Left renal pelvis (tissue), 4 donors: ENCODE data around the gene NDUFS7. TPM values are rescaled to one million over a fixed set of nuclear protein-coding genes. Genes with fewer than 3 reads are reported as not detected.
A peak's percentile ranks its signal among the peaks of the same experiment; 100 is the strongest.

Experiments used
- DNase-seq, 4 donors: peaks; one replicate each; pipeline ENCODE4 v3.0.0-alpha.2; 2013; ENCODE audit warnings: low read depth in 4 of 4, low spot score in 3 of 4
- polyA plus RNA-seq, 4 donors: library from polyadenylated mRNA; unstranded; fragments of 120-200 nt; gene quantifications; one replicate each; pipeline ENCODE4 v1.2.1, GENCODE V29; 2013; ENCODE audit not compliant: insufficient read length in 4 of 4

Gene NDUFS7
- polyA plus RNA-seq, result 10 to 100 TPM; 32.0 to 90.9 (median 46.4) TPM

- peak; percentile 85 to 88 (median 86) for DNase-seq
These were observed at the start of gene NDUFS7 for GRCh38 chr19:1383312-1384084. Gene NDUFS7, plus strand, starts transcription at chr19:1383907. Its CDS starts 20 bp downstream, at chr19:1383927.

DNA sequence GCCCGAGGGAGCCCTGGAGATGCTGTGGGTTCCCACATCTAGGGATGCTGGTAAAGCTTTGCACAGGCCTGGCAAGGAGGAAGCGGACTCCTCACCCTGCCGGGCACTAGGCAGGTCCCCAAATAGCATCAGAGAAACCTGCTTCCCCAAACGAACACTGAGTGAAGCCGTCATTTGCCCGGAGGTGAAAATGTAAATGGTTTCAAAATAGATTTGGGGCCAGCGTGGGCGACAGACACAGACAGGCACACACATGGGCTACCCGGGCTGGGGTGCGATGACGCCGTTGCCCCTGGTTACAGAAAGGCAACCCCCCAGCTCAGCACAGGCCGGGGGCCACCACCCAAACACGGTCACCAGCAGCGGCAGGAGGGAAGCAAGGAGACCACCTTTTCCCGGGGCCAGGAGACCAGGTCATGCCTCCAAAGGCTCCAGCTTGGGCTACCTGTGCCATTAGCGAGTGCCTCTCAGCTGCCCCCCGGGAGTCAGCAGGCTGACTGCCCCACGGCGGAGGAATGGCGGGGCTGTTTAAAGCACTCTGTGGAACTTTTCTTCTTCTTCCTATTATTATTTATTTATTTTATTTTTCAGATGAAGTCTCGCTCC is 47.5 kb upstream of the NDUFS7 start:
- DNase-seq, result no peak

DNA sequence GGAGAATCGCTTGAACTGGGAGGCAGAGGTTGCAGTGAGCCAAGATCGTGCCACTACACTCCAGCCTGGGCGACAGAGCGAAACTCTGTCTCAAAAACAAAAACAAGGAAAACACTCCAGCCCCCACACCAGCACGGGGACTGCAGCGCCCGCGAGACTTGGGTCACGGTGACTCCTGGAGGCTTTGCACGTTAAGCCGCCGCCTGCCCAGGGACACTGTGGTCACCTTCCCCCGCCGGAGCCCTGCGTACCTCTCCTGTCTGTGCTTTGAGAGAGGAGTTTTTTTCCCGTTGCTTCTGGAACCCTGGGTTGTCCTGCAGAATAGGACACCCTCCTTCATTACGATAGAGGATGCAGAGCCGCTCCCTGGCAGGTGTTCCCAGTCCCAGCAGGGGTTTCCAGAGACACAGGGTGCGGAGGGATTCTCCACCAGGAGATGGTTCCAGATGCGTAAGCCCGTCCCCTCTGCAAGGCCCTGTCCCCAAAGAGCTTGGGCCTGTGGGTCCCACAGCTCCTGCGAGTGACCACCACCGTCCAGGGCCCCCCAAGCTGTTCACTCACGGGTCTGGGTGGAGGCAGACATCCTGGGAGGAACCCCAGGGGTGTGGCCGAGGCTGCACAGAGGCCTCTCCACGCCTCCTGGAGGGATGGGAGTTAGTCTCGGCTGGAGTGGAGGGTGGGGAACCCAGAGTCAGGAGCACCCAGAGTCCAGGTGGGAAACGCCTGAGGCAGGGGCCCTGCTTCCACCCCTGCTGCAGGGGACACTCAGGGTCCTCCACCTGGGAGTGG is 42.8 kb upstream of the NDUFS7 start:
- no peak for DNase-seq

DNA sequence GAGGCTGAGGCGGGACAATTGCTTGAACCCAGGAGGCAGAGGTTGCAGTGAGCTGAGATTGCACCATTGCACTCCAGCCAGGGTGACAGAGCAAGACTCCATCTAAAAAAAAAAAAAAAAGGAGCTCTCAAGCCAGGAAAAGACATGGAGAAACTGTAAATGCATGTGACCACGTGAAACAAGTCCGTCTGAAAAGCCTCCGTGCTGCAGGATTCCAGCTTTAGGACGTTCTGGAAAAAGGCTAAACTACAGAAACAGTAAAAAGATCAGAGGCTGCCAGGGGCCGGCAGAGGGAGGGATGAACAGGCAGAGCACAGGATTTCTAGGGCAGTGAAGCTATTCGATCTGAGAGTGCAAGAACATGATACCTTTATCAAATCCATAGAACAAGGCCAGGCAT is 40.7 kb upstream of the NDUFS7 start:
- DNase-seq, result no peak

DNA sequence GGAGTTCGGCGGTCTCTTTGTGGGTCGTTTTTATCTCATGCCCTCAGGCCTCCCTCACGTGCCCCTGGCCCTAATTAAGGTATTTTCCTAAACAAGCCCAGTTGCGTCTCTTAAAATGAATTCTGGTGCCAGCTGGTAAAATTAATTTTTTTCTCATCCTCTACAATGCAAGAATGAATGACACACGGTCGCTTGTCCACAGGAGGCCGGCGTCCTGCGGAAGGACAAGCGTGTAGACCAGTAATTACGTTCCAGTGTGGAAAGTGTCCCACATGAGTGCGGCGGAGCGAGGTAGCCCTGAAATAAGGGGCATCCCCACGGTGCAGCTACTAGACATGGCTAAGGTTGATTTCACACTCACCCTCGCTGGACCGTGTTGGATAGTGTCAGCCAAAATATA is 34.5 kb upstream of the NDUFS7 start:
- no peak for DNase-seq

- no peak for DNase-seq
These were observed 32.8 kb upstream of the NDUFS7 start for GRCh38 chr19:1350867-1351266.

DNA sequence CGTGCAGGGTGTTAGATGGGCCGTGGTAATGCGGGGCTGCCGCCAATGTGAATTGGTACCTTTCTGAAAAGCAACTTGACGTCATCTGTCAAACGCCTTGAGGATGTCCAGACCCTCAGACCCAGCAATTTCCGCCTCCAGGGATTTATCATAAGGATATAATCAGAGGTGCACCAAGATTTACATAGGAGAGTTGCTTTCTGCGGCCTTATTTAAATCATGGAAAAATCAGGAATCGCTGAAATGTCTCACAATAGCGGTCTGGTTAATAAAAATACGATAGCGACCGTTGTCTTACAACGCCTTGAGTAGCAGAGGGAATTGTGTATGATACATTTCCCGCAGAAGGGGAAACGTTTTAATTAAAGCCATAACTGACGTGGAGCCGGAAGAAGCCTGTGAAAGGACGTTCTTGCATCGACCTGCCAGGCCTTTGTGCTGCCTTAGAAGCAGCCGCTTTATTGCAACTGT is 32.3 kb upstream of the NDUFS7 start:
- DNase-seq, result no peak

DNA sequence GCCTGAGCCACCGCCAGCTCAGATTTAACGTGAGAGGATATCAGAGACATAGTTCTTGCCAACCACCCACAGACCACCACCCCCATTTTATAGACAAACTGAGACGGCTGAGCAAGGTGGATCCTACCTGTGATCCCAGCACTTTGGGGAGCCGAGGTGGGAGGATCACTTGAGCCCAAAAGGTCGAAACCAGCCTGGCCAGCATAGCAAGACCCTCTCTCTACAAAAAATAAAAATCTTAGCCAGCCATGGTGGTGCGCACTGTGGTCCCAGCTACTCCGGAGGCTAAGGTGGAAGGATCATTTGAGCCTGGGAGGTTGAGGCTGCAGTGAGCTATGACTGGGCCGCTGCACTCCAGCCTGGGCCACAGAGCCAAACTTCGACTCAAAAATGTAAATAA is 30.6 kb upstream of the NDUFS7 start:
- DNase-seq, result no peak

DNA sequence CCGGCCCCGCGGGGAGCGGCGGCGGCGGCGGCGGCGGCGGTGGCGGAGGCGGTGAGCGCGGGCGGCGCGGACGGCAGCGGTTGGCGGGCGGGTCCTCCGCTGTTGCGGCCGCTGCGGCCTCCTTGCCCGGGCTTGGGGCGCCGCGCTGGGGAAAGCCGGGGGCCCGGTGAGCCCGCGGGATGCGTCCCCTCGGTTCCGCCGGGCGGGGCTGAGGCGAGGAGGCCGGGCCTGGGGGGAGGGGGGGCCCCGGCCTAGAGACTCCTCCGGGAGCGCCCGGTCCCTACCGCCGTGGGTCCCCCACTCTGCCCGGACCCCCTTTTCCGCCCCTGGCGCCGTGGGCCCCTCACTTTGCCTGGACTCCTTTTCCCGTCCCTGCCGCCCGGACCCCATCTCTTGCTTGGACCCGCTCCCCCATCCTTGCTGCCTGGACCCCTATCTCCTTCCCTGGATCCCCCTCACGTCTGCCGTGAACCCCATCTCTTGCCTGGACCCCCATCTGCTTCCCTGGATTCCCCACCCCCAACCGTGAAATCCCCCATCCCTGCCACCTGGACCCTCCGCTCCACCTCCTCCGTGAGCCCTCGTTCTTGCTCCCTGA is 28.6 kb upstream of the NDUFS7 start:
- DNase-seq, result no peak

- DNase-seq, result no peak
These were observed 27.9 kb upstream of the NDUFS7 start for GRCh38 chr19:1355568-1356507.

DNA sequence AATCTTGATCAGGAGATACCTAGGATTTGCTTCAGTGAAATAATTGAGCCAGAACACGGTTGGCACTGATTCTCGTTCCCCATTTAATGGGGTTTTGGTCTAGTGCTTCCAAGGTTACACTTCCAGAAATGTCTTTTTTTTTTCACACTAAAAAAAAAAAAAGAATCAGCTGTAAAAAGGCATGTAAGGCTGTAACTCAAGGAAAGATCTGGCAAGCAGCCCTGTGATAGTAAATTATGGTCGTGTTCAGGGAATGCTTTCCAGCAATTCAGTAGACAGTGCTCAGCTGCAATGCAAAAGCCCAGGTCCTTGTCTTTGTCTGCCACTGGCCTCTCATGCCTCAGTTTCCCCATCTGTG is 27.2 kb upstream of the NDUFS7 start:
- peak in 3 of 4 donors; percentile 64 to 74 (median 66) for DNase-seq

- DNase-seq, result no peak
These were observed 26.1 kb upstream of the NDUFS7 start for GRCh38 chr19:1357531-1358109.

DNA sequence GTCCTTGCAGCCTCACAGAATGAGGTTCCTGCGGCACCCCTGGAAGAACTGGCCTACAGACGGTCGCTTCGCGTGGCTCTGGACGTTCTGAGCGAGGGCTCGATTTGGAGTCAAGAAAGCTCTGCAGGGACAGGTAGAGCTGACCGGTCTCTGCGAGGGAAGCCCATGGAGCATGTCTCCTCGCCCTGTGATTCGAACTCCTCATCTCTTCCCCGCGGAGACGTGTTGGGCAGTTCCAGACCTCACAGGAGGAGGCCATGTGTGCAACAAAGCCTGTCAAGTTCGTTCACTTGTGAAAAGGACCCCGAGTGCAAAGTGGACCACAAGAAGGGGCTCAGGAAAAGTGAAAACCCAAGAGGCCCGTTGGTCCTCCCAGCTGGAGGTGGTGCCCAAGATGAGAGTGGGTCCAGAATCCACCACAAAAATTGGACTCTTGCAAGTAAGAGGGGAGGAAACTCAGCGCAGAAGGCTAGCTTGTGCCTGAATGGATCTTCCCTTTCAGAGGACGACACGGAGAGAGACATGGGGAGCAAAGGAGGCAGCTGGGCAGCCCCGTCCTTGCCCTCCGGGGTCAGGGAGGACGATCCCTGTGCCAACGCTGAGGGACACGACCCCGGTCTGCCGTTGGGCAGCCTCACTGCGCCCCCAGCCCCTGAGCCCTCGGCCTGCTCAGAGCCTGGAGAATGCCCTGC is 23.4 kb upstream of the NDUFS7 start:
- DNase-seq, result no peak

DNA sequence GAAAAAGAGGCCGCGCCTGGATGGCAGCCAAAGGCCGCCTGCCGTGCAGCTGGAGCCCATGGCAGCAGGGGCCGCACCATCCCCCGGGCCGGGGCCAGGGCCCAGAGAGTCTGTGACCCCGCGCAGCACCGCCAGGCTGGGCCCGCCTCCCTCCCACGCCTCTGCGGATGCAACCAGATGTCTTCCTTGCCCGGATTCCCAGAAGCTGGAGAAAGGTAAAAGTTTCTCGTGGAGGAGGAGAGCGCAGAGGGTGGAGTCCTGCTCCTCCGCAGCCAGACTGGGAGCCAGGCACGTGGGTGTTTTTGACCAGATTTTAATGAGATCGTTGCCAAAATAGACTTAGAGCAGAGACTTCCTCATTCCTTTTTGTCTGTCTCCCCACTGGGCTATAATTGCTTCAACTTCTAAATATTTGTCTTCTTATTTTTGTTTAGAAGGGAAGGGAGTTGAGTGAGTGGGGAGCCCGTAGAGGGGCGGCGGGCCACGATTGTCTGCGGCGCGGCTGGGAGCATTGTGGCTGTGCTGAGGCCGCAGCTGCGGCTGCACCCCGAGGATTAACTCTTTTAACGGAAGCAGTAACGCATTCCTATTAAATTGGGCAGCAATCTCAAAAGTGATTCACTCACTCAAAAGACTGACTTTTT is 22.8 kb upstream of the NDUFS7 start:
- DNase-seq, result peak in 2 of 4 donors; percentile 36 to 39

GRCh38 chr19:1361601-1362386 is 21.9 kb upstream of the NDUFS7 start:
- no peak for DNase-seq

DNA sequence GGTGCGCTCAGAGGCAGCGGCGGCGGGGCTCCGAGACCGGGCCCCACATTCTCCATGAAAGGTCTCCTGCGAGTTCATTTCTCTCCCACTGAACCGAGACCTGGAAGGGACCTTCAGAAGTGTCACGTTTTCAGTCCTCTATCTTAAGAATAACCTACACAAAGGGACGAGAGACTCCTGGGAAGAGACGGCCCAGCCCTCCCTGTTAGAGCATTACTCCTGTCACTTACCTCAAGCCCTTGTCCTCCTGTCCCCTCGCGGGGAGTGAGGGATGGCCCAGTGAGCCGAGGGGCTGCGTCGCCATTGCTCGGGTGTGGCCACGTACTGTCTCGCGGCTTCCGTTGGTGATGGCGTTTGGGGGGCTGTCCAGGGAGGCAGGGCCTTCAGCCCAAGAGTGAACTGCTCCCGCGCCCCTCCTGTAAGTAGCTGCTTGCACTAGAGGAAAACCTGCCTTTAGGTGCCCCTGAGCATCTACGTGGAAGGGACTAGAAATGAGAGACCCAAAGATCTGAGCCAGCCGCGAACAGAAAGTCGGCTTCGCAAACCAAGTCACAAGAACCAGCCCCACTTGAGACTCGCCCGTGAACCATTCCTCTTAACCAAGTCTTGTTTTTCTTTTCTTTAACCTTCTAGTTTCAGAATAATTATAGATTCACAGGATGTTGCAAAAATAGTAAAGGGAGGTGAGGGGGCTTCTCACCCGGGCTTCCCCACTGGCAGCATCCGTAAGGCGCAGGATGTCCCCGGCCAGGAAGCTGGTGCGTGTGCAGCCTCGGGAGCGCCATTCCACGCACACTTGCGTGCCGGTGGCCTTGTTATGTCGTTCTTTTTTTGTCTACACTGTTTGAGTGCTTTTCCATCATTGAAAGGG is 21.1 kb upstream of the NDUFS7 start:
- no peak for DNase-seq

- no peak for DNase-seq
These were observed 20.1 kb upstream of the NDUFS7 start for GRCh38 chr19:1363599-1363998.
